Pancreas (tissue), 10 donors: ENCODE data around the gene CUX1. TPM values are rescaled to one million over a fixed set of nuclear protein-coding genes. Genes with fewer than 3 reads are reported as not detected.

ENCODE experiments used
- ATAC-seq, 4 donors: fragments of 200-7000 bp; cut with Tn5 transposase; one replicate each; pipeline versions ENCODE4 v1.8.0 to v1.9.1; 2020; ENCODE audit warnings: mild to moderate bottlenecking in 4 of 4, moderate library complexity in 4 of 4
- DNase-seq, 6 donors: peaks; one replicate each; pipeline ENCODE4 v3.0.0-alpha.2; 2020
- FAIRE-seq: peaks from 2 replicates; lab custom pipeline; 2012; peaks lifted over from hg19 to GRCh38; lab: Jason Lieb, UNC
- H3K27ac ChIP-seq, 4 donors: fragments of 200-600 bp; sonication (generic); 1 replicate in 3 of 4; 2 replicates in 1 of 4; pipeline versions ENCODE4 v1.5.0 to v1.8.0; 2020
- H3K27me3 ChIP-seq, 4 donors: fragments of 200-600 bp; one replicate each; pipeline ENCODE4 v1.8.0; 2021
- H3K36me3 ChIP-seq, 3 donors: fragments of 200-600 bp; sonication (generic) in 1 of 3; one replicate each; pipeline versions ENCODE4 v1.5.0 to v1.8.0; 2020 to 2021
- H3K4me1 ChIP-seq, 3 donors: fragments of 200-600 bp; one replicate each; pipeline ENCODE4 v1.8.0; 2021
- H3K4me3 ChIP-seq, 4 donors: fragments of 200-600 bp; sonication (generic) in 2 of 4; one replicate each; pipeline versions ENCODE4 v1.5.0 to v1.8.0; 2020 to 2021
- H3K9me3 ChIP-seq, 4 donors: fragments of 200-600 bp; one replicate each; pipeline ENCODE4 v1.8.0; 2021
- WGBS, 2 donors: extraction: QIAGEN DNeasy Blood & Tissue Kit; methylation state at CpG; one replicate each; pipeline ENCODE4 v1.1.7; 2013; 5-methylcytosine and 5-hydroxymethylcytosine counted together
- intact Hi-C, 3 donors: fragments of 100-400 bp; cut with DNase I; formaldehyde crosslinking; loops; one replicate each; pipeline versions ENCODE4 v1.11.1 to v1.14.2; 2022
- polyA plus RNA-seq, 2 donors: library from polyadenylated mRNA; stranded (reverse); fragments of 200-250 nt; gene quantifications; one replicate each; pipeline ENCODE4 v1.2.3, GENCODE V29; 2013
- total RNA-seq, 6 donors: library from RNA; stranded (reverse); fragmentation: NEBNext Ultra II Directional in 4 of 6; extraction: Animal tissue kit (Norgen Biotek cat#: 25700) in 4 of 6; gene quantifications; one replicate each; pipeline versions ENCODE4 v1.2.1 to v1.2.4, GENCODE V29; 2021 to 2023
- TF ChIP-seq, protein P1 (sequence below), 4 donors: fragments of 200-600 bp; sonication (generic) in 3 of 4; IDR thresholded peaks; one replicate each; pipeline versions ENCODE4 v1.5.0 to v1.8.0; 2021; ENCODE audit warnings: antibody characterized with exemption in 4 of 4
- donor health status: healthy with polysubstance abuse.
- donor health status: DM: no; HTN: no; CAD: no; lungs with moderate emphysema.
- donor health status: DM: no; HTN: no; CAD: no.
- donor health status: control.
- donor health status: control.
- donor health status: Bipolar disorder and iron deficiency.
- donor health status: DM: yes; HTN: yes; CAD: no.
- donor health status: DM: no; HTN: no; CAD: no.
- donor health status: DM: no; HTN: no; CAD: no.
- donor health status: DM: yes; HTN: yes; CAD: no.

The CUX1 gene
- total and polyA plus RNA-seq, 8 donors: 18.9 to 61.2 (median 45.1) TPM

DNA sequence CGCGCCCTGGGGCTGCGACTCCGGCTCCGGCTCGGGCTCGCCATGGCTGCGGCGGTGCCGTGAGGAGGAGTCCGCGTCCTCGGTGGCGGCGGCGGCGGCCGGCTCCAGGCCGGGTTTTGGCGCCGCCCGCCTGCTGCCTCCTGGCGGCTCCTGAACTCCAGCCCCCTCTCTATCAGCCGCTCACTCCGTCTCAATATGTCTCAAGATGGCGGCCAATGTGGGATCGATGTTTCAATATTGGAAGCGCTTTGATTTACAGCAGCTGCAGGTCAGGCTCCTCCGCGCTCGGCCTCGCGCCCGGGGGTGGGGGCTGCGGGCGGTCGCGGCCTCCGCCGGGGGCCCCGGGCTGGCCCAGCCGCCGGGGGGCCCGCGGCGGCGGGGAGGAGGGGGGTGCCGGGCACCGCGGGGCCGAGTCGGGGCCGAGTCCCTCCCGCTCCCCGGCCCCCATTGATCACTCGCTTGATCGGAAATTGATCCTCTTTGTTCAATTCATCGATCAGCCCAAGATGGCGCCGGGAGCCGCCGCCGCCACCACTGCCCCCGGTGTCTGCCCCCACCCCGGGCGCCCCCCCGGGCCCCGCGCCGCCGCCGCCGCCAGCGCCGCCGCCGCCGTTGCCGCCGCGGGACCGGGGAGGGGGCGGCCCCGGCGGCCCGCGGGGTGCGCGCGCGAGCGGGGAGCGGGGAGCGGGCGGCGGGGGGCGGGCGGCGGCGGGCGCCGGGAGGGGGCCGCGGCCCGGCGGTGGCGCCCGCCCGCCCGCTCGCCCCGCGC is 1.4 kb upstream of the CUX1 start:
- WGBS, 2 donors: 0 to 1% methylated on average over 21 to 105 of the region's 113 CpGs
- ATAC-seq (peak; percentile 64 to 78 (median 71)), DNase-seq (peak; percentile 70 to 86 (median 80)), FAIRE-seq (no peak)
- no peaks in the 10 kb centered on the region for H3K36me3 ChIP-seq
- intact Hi-C loops: loop anchor here in 1 of 3 donors (10.0 kb wide), 1 partner anchor 419 kb away; no protein-coding TSS in a partner anchor
- no peaks in the 10 kb centered on the region for H3K27me3 ChIP-seq
- peak overlapping the region; percentile 22 to 90 (median 62) for H3K4me3 ChIP-seq
- no peaks in the 10 kb centered on the region for H3K9me3 ChIP-seq
- peak overlapping the region in 2 of 4 donors; percentile 77 to 80 for H3K27ac ChIP-seq
- TF ChIP-seq, protein P1, sequence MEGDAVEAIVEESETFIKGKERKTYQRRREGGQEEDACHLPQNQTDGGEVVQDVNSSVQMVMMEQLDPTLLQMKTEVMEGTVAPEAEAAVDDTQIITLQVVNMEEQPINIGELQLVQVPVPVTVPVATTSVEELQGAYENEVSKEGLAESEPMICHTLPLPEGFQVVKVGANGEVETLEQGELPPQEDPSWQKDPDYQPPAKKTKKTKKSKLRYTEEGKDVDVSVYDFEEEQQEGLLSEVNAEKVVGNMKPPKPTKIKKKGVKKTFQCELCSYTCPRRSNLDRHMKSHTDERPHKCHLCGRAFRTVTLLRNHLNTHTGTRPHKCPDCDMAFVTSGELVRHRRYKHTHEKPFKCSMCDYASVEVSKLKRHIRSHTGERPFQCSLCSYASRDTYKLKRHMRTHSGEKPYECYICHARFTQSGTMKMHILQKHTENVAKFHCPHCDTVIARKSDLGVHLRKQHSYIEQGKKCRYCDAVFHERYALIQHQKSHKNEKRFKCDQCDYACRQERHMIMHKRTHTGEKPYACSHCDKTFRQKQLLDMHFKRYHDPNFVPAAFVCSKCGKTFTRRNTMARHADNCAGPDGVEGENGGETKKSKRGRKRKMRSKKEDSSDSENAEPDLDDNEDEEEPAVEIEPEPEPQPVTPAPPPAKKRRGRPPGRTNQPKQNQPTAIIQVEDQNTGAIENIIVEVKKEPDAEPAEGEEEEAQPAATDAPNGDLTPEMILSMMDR (IDR thresholded peaks at IDR 0.05): no peak
- peaks cover 0 to 17% (median 11%) of the 10 kb centered on the region in 3 donors for H3K4me1 ChIP-seq

DNA sequence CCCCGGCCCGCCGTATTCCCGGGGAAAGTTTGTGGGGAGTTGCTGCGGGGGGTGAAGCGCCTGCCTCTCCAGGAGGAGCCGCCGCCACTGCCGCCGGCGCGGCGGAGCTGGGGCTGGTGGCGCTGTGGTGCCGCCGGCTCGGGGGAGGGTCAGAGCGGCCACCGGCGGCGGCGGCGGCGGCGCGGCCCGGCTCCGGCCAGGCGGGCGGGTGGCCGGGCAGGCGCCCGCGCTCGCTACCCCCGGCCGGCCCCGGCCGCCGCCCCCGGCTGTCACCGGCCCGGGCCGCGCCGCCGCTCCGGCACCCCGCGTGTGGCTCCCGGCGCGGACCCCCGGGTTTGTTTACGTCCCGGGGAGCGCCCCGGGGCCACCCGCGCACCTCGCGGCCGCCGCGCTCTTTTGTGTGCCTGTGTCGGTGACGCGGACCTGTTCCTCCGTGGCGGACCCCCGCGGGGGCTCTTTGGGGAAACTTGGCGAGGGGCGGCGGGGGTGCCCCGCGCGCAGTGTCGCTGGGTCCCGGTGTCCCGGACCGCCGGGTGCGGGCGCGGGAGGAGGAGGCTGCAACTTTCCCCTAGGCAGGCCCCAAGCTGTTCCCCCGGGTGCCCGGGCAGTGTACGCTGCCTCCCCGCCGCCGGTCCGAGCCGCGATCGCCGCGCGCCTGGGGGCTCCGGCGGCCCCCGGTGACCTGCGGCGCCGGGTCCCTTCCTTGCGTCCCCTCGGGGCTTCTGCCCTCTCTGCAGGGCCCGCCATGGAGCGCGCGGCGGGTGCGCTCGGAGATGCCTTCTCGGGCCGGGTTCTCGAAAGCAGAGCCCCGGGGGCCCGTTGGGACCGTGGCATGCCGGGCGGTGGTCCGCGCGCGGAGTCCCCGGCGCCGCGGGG is 593 bp upstream of the CUX1 start:
- FAIRE-seq: no peak
- ATAC-seq: peak; percentile 25 to 44 (median 34)

DNA sequence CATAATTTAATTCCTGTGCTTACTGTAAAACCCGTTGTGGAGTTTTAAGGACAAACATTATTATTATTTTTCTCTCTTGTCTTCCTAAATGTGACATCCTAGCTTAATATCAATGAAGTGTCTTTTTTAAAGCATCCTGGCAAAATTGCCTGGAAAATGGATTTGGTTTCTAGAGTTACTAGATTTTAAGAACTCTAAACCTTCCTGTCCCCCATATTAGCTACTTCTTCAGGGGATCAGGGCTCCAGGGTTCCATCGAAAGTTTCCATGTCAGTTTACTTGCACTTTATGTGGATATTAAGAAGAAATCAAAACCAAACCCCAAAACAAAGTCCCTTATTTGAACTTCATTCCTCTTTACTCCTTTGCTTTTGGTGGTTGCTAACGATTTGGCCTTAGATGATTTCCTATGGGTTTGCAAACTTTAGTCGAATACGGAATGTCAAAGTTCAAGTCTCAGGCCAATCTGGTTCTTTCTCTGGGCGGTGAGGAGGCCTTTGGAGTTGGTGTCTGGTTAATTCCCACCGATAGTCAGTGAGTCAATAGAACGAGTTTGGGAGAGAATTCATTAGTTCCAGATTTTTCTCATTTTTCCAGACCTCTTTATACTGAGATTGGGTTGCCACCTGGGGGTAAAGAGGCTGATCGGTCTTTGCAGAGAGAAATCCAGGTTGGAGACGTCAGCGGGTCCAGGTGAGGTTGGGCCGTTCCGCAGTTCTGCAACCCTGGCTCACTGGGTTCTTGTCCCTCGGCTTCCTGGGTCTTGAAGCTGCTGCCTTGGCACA is 1.1 kb downstream of the CUX1 start:
- 80 to 81% methylated on average over 14 of the region's 14 CpGs for WGBS, 2 donors
- intact Hi-C loops: loop anchor here in 1 of 3 donors (10.0 kb wide), 1 partner anchor 416 kb away; no protein-coding TSS in a partner anchor
- FAIRE-seq: no peak
- Histone ChIP-seq H3K27me3 (no peaks in the 10 kb centered on the region), H3K27ac (no peak overlapping the region), H3K4me3 (peak overlapping the region in 1 of 4 donors; percentile 90), H3K36me3 (no peaks in the 10 kb centered on the region), H3K4me1 (peaks cover 0 to 14% (median 9%) of the 10 kb centered on the region in 3 donors), H3K9me3 (no peaks in the 10 kb centered on the region)
- TF ChIP-seq, protein P1 (IDR thresholded peaks at IDR 0.05): no peak
- ATAC-seq: no peak
- no peak for DNase-seq

More for the DNA sequence above, 593 bp upstream of the CUX1 start:
- Histone ChIP-seq H3K27ac (peak overlapping the region in 1 of 4 donors; percentile 33), H3K4me3 (peak overlapping the region; percentile 51 to 90 (median 76)), H3K9me3 (no peaks in the 10 kb centered on the region), H3K27me3 (no peaks in the 10 kb centered on the region), H3K4me1 (peaks cover 0 to 17% (median 11%) of the 10 kb centered on the region in 3 donors), H3K36me3 (no peaks in the 10 kb centered on the region)
- 0 to 2% methylated on average over 40 to 130 of the region's 130 CpGs for WGBS, 2 donors
- intact Hi-C loops: loop anchor here in 1 of 3 donors (10.0 kb wide), 1 partner anchor 418 kb away; no protein-coding TSS in a partner anchor
- DNase-seq: peak; percentile 53 to 86 (median 62)
- TF ChIP-seq, protein P1 (IDR thresholded peaks at IDR 0.05): no peak

DNA sequence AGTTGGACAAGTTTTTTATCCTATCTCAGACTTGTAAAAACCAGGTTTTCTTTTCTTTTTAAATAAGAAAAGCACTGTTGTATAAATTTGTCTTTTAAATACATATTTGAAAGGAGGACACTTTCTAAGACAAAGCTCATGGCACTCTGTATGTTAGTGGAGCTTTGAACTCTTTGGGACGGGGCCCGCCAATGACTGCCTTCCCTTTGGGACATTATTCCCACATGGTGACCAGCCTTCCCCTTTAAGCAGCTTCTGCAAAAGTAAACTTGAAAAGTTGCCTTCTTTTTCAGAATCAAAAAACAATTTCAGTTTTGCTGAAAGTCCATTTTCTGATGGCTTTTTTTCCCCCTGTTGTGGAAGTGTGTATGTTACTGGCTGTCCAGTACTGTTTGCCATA is 1.8 kb downstream of the CUX1 start:
- Histone ChIP-seq H3K36me3 (no peaks in the 10 kb centered on the region), H3K9me3 (no peaks in the 10 kb centered on the region), H3K4me1 (peaks cover 0 to 11% (median 7%) of the 10 kb centered on the region in 3 donors), H3K27ac (no peak overlapping the region), H3K4me3 (no peak overlapping the region), H3K27me3 (no peaks in the 10 kb centered on the region)
- ATAC-seq: no peak
- intact Hi-C loops: loop anchor here in 1 of 3 donors (10.0 kb wide), 1 partner anchor 416 kb away; no protein-coding TSS in a partner anchor
- FAIRE-seq: no peak
- WGBS, 2 donors: 98% methylated on average over 2 of the region's 2 CpGs
- DNase-seq: no peak
- TF ChIP-seq, protein P1 (IDR thresholded peaks at IDR 0.05): no peak
